HG03432 (cell line): Measurements from ENCODE around the gene TAL1.
"Not testable (repeated sequence)": the region's sequence is repeated elsewhere in the genome, so short reads cannot be mapped to it uniquely, and the experiment has no call there.

ENCODE experiments used
- ATAC-seq: cut with Tn5 transposase; IDR thresholded peaks from one replicate; pipeline ENCODE4 v1.9.1; 2021; ENCODE audit warnings: mild to moderate bottlenecking, moderate library complexity; ENCODE audit not compliant: unreplicated experiment

TAL1 gene

DNA sequence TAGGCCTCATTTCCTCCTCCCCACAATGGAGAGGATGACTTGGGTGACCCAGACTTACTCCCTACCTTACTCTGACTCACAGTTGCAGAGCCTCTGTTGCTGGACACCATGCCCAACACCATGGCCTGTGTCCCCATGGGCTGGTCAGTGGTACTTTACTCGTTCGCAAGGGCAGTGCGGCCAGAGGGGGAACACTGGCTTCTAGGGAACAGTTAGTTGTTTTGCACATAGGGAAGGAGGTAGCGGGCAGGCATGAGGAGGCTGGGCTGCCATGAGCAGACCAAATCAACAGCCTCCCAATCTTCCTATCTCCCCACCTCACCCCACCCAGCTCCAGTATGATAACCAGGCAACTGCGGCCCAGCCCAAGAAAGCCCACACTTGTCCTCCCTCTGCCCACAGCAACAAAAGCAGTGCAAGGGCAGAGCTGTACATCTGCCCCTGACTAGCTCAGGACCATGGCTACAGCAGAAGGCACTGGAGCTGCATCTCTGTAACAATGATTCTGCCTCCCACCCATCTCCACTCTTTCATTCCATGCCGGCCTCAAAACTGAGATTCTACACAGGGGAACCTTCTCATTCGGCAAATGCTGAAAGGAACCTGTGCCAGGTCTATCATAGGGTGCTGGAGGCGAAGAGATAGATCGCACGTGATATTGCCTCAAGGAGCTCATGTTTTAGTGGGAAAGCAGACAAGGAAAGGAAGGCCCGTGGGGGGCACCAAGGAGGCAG, 18.6 kb downstream of the TAL1 start:
- no peak for ATAC-seq

GRCh38 chr1:47212636-47213229, 19.3 kb downstream of the TAL1 start:
- no peak for ATAC-seq

DNA sequence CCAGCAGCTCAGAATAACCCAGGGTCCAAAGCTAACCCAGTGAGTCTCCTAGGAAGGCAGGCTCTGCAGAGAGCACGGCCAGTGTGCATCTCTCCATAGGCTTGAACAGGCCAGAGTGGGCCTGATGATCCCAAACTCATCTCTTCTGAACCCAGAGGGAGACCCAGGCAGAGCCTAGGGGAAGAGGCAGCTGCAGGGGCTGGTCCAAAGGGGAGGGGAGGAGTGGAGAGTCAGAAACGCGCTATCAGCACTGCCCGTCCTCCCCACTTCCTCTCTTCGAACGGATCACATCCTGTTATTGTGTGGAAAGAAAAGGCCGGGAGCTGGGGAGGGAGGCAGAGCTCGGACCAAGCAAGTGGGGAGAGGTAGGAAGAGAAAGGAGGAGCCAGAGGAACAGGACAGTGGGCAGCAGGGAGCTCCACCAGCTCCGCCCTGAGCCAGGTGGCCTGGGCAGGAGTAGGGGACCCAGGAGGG, 20.2 kb downstream of the TAL1 start:
- ATAC-seq = no peak

DNA sequence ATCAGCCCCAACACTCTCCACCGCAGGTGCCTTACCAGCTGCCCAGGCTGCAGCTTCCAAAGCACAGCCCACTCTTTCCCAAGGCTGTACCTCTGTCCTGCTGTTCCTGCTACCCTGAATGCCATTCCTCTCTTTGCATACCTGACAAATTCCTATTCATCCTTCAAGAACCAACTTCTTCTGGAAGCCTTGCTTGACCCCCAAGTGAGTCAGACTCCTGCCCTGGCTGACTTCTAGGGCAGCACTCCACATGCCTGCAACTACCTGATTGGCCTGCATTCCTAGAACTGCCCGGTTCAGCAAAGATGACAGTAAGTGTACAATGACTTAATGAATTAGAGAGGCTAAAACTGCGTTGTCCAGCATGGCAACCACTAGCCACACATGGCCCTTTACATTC, 21.4 kb downstream of the TAL1 start:
- ATAC-seq = no peak

DNA sequence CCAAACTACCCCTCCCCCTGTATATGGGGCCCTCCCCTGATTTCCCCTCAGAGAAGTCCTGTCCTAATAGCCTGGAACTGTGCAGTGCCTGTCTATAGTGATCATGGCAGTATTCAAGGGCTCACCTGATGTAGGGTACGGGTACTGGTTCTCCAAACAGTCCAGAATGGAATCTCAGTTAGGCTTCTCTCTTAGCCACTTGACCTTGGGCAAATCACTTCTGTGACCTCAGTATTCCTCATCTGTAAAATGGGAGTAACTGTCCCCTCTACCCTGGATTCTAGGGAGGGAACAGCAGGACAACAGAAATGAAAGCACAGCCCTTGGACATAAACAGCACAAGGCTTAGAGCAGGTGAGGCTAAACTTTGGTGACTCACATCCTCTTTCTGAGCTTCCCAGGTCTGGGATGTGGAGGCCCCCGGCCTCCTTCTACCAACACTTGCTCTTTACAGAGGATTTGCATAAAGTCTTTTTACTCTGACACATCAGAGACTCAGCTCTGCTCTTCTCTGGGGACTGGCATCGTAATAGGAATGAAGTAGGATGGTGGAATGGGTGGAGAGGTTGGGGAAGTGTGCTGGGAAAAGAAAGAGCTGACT, 22.2 kb downstream of the TAL1 start:
- ATAC-seq = no peak

- ATAC-seq = no peak
Measured at GRCh38 chr1:47209091-47209490, 22.9 kb downstream of the TAL1 start.

- no peak for ATAC-seq
Measured at GRCh38 chr1:47208374-47208850, 23.6 kb downstream of the TAL1 start.

DNA sequence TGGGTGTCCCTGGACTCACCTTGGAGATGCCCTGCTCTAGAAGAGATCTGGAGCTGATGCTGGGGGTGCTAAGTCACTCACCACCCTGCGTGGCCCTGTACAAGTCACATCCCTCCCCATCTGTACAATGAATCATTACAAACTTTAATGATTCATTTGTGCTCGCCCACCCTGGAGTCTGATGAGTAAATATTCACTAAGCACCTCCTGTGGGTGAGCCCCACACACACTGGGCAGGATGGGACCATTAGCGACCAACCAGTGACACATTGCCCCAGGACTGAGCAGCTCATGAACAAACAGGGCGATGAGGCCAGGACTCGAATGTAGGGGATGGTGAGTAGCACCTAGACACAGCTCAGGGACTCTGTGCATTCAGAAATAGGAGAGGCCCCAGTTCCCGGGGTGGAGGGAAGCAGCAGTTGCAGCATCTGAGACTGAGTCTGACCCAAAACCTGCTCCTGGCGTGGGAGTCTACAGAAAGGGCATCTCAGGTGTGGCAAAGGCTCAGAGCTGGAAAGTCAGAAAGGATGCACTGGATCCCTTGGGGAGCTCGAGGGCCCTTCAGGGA, 24.1 kb downstream of the TAL1 start:
- no peak for ATAC-seq

GRCh38 chr1:47205918-47206317, 26.1 kb downstream of the TAL1 start:
- no peak for ATAC-seq

- not testable (repeated sequence) for ATAC-seq
Measured at GRCh38 chr1:47203504-47203903, 28.5 kb downstream of the TAL1 start.

- ATAC-seq = no peak
Measured at GRCh38 chr1:47201179-47201578, 30.8 kb downstream of the TAL1 start.

DNA sequence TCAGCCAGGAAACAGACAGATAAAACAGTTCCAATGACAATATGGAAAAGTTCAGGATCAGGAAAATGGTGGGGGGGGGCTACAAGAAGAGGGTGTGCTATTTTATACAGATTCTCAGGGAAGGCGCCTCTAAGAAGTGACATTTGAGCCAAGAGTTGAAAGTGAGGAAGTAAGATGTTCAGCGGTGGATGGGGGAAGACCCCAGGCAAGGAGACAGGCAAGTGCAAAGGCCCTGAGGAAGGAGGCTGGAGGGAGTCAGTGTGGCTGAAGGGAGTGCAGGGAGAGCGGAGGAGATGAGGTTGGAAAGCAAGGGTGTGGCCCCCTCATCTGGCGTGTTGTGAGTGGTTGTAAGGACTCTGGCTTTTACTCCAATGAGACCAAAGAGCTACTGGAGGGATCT, 33.8 kb downstream of the TAL1 start:
- no peak for ATAC-seq

GRCh38 chr1:47196622-47197021, 35.4 kb downstream of the TAL1 start:
- no peak for ATAC-seq

DNA sequence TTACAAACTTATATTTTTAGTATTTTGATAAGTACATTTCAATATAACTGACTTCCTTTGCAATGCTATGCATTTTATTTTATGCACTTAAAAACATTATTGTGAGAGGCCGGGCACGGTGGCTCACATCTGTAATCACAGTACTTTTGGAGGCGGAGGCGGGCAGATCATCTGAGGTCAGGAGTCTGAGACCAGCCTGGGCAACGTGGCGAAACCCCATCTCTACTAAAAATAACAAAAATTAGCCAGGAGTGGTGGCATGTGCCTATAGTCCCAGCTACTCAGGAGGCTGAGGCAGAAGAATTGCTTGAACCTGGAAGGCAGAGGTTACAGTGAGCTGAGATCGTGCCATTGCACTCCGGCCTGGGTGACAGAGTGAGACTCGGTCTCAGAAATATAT, 36.0 kb downstream of the TAL1 start:
- not testable (repeated sequence) for ATAC-seq

DNA sequence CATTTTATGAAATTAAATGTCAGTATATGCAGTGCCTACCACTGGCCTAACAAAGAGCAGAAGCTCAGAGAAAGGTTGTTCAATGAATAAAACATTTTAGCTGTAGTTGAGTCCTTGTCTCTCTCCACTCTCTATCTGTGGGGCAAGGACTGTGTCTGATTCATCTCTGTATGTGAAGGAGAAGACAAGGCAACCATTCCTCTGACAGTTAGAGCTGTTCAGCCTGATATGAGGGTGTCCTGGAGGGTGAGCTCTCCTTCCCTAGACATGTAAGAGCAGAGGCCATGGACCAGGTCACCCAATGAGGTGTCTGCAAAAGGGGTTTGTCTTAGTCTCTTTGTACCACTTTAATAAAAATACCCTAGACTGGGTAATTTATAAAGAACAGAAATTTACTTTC, 37.7 kb downstream of the TAL1 start:
- no peak for ATAC-seq

GRCh38 chr1:47193496-47193895, 38.5 kb downstream of the TAL1 start:
- ATAC-seq = not testable (repeated sequence)

DNA sequence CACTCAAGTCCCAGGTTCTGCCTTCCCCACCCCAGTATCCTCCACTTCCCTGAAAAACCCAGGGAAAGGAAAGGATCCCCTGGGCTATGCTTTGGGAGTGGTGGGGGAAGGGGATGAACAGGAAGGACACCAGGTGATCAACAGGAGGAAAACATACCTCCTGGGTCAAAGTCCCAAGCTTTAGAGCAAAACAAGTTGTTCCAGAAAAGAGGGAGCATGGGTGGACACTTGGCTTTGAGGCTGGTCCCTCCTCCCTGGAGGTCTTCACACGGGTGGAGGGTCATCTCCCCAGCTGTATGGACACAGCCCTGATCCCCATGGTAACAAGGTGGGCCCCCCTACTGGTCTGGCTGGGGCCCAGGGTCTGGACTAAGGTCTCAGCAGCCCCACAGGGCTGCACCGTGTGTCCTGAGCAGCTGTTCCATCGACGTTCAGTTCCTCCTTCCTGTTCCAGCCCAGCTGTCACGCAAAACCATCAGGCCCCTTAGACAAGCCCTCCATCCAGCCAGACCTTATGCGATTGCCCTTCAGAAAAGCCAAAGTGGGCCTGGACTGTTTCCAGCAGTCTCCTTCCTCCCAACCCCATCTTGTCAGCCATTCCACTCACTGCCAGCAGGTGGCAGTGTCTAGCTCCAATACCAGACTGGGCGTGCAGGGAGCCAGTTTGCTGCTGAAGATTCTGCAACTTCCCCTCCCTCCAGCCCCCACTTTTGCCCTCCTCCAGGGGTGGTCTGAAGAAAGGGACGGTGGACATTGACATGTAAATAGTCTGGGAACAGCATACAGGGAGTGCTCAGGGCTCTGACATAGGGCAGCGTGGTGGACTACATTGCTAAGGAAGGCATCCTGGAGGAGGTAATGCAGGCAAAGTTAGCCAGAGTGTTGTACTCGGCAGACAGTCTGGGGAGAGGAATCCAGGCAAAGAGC, 39.3 kb downstream of the TAL1 start:
- ATAC-seq = peak; percentile 83

DNA sequence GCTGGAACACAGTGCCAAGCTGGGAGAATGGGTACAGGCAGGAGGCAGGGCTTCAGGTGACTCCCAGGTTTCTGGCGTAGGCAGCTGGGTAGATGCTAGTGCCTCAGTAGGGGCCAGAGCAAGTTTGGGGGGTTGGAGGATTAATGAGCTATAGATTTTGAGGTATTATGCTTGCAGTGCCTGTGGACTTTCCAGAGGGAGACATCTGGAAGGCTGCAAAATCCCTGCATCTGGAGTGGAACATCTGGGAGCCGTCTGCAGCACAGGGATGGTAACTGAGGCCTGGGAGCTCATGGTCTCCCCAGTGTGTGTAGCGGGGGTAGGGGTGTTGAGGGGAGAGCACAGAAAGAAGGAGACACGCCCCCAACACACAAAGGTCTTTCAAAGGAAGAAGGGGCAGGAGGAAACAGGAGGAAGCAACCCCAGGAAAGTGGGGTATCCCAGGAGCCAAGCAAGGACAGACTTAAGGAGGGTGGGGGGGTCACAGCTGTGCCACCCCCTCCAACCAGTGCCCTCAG, 40.0 kb downstream of the TAL1 start:
- no peak for ATAC-seq

GRCh38 chr1:47190857-47191256, 41.2 kb downstream of the TAL1 start:
- ATAC-seq = no peak

- ATAC-seq = no peak
Measured at GRCh38 chr1:47190509-47190855, 41.5 kb downstream of the TAL1 start.
